Measurements from ENCODE around the gene CD93.

Gene CD93

GRCh38 chr20:23092384-23092756, 6.2 kb upstream of the CD93 start:
- Mint-ChIP-seq H3K27me3 (peaks cover 15% of the 10 kb centered on the region), H3K4me3 (no peak overlapping the region), H3K27ac (ENCODE audit: low read depth) (no peak overlapping the region)

GRCh38 chr20:23091721-23092383, 5.7 kb upstream of the CD93 start:
- Mint-ChIP-seq H3K4me3 (no peak overlapping the region), H3K9me3 (no peaks in the 10 kb centered on the region), H3K27me3 (peaks cover 19% of the 10 kb centered on the region), H3K36me3 (ENCODE audit: insufficient read depth) (no peaks in the 10 kb centered on the region), H3K27ac (ENCODE audit: low read depth) (no peak overlapping the region), H3K4me1 (no peaks in the 10 kb centered on the region)
- ATAC-seq (replicated peaks; ENCODE audit: extremely low read depth, poor library complexity, severe bottlenecking) (no peak), DNase-seq (ENCODE audit: low spot score in 2 of 2) (no peak)

More at GRCh38 chr20:23092384-23092756, 6.2 kb upstream of the CD93 start:
- ATAC-seq (replicated peaks; ENCODE audit: extremely low read depth, poor library complexity, severe bottlenecking) = no peak
- DNase-seq (ENCODE audit: low spot score in 2 of 2) = no peak
- no peaks in the 10 kb centered on the region for H3K36me3 Mint-ChIP-seq (ENCODE audit: insufficient read depth)
- no peaks in the 10 kb centered on the region for H3K4me1 Mint-ChIP-seq
- no peaks in the 10 kb centered on the region for H3K9me3 Mint-ChIP-seq

- H3K4me1 Mint-ChIP-seq = no peaks in the 10 kb centered on the region
- H3K4me3 Mint-ChIP-seq = no peak overlapping the region
- no peaks in the 10 kb centered on the region for H3K36me3 Mint-ChIP-seq (ENCODE audit: insufficient read depth)
- ATAC-seq (replicated peaks; ENCODE audit: extremely low read depth, poor library complexity, severe bottlenecking) (no peak), DNase-seq (ENCODE audit: low spot score in 2 of 2) (no peak)
- no peaks in the 10 kb centered on the region for H3K9me3 Mint-ChIP-seq
- peaks cover 19% of the 10 kb centered on the region for H3K27me3 Mint-ChIP-seq
- no peak overlapping the region for H3K27ac Mint-ChIP-seq (ENCODE audit: low read depth)
Measured at GRCh38 chr20:23090878-23091277, 4.8 kb upstream of the CD93 start.

GRCh38 chr20:23090147-23090546, 4.0 kb upstream of the CD93 start:
- H3K4me1 Mint-ChIP-seq = no peaks in the 10 kb centered on the region
- no peaks in the 10 kb centered on the region for H3K36me3 Mint-ChIP-seq (ENCODE audit: insufficient read depth)
- peaks cover 19% of the 10 kb centered on the region for H3K27me3 Mint-ChIP-seq
- DNase-seq (ENCODE audit: low spot score in 2 of 2) = no peak
- H3K9me3 Mint-ChIP-seq = no peaks in the 10 kb centered on the region
- H3K27ac Mint-ChIP-seq (ENCODE audit: low read depth) = no peak overlapping the region
- ATAC-seq (replicated peaks; ENCODE audit: extremely low read depth, poor library complexity, severe bottlenecking) = no peak
- no peak overlapping the region for H3K4me3 Mint-ChIP-seq

- no peaks in the 10 kb centered on the region for H3K4me1 Mint-ChIP-seq
- H3K27me3 Mint-ChIP-seq = peaks cover 19% of the 10 kb centered on the region
- no peak overlapping the region for H3K27ac Mint-ChIP-seq (ENCODE audit: low read depth)
- no peak overlapping the region for H3K4me3 Mint-ChIP-seq
- H3K36me3 Mint-ChIP-seq (ENCODE audit: insufficient read depth) = no peaks in the 10 kb centered on the region
- no peaks in the 10 kb centered on the region for H3K9me3 Mint-ChIP-seq
- ATAC-seq (replicated peaks; ENCODE audit: extremely low read depth, poor library complexity, severe bottlenecking) = no peak
- no peak for DNase-seq (ENCODE audit: low spot score in 2 of 2)
Measured at GRCh38 chr20:23088866-23089265, 2.7 kb upstream of the CD93 start.

GRCh38 chr20:23087587-23088251, 1.6 kb upstream of the CD93 start:
- Mint-ChIP-seq H3K9me3 (no peaks in the 10 kb centered on the region), H3K36me3 (ENCODE audit: insufficient read depth) (no peaks in the 10 kb centered on the region), H3K4me3 (no peak overlapping the region), H3K27ac (ENCODE audit: low read depth) (no peak overlapping the region), H3K4me1 (no peaks in the 10 kb centered on the region), H3K27me3 (peaks cover 19% of the 10 kb centered on the region)
- DNase-seq (ENCODE audit: low spot score in 2 of 2) (no peak), ATAC-seq (replicated peaks; ENCODE audit: extremely low read depth, poor library complexity, severe bottlenecking) (no peak)

- Mint-ChIP-seq H3K4me1 (no peaks in the 10 kb centered on the region), H3K9me3 (no peaks in the 10 kb centered on the region), H3K4me3 (no peak overlapping the region), H3K27ac (ENCODE audit: low read depth) (no peak overlapping the region), H3K27me3 (peaks cover 19% of the 10 kb centered on the region), H3K36me3 (ENCODE audit: insufficient read depth) (no peaks in the 10 kb centered on the region)
- DNase-seq (ENCODE audit: low spot score in 2 of 2) (no peak), ATAC-seq (replicated peaks; ENCODE audit: extremely low read depth, poor library complexity, severe bottlenecking) (peak; percentile 16)
Measured at GRCh38 chr20:23086931-23087411, 847 bp upstream of the CD93 start.

GRCh38 chr20:23085436-23086055, 578 bp downstream of the CD93 start:
- H3K27ac Mint-ChIP-seq (ENCODE audit: low read depth) = no peak overlapping the region
- H3K36me3 Mint-ChIP-seq (ENCODE audit: insufficient read depth) = no peaks in the 10 kb centered on the region
- no peaks in the 10 kb centered on the region for H3K4me1 Mint-ChIP-seq
- H3K4me3 Mint-ChIP-seq = no peak overlapping the region
- no peaks in the 10 kb centered on the region for H3K9me3 Mint-ChIP-seq
- DNase-seq (ENCODE audit: low spot score in 2 of 2) = no peak
- H3K27me3 Mint-ChIP-seq = peaks cover 19% of the 10 kb centered on the region
- ATAC-seq (replicated peaks; ENCODE audit: extremely low read depth, poor library complexity, severe bottlenecking) = no peak

GRCh38 chr20:23084845-23085365, 1.2 kb downstream of the CD93 start:
- Mint-ChIP-seq H3K27ac (ENCODE audit: low read depth) (peak overlapping the region; percentile 51), H3K4me1 (no peaks in the 10 kb centered on the region), H3K27me3 (peaks cover 19% of the 10 kb centered on the region), H3K36me3 (ENCODE audit: insufficient read depth) (no peaks in the 10 kb centered on the region), H3K9me3 (no peaks in the 10 kb centered on the region), H3K4me3 (no peak overlapping the region)
- ATAC-seq (replicated peaks; ENCODE audit: extremely low read depth, poor library complexity, severe bottlenecking) (no peak), DNase-seq (ENCODE audit: low spot score in 2 of 2) (no peak)

GRCh38 chr20:23084282-23084844, 1.8 kb downstream of the CD93 start:
- Mint-ChIP-seq H3K9me3 (no peaks in the 10 kb centered on the region), H3K4me3 (no peak overlapping the region), H3K27me3 (peaks cover 19% of the 10 kb centered on the region), H3K4me1 (no peaks in the 10 kb centered on the region), H3K36me3 (ENCODE audit: insufficient read depth) (no peaks in the 10 kb centered on the region), H3K27ac (ENCODE audit: low read depth) (peak overlapping the region; percentile 51)
- no peak for DNase-seq (ENCODE audit: low spot score in 2 of 2)
- ATAC-seq (replicated peaks; ENCODE audit: extremely low read depth, poor library complexity, severe bottlenecking) = no peak

GRCh38 chr20:23083553-23084220, 2.4 kb downstream of the CD93 start:
- H3K9me3 Mint-ChIP-seq = no peaks in the 10 kb centered on the region
- no peak overlapping the region for H3K27ac Mint-ChIP-seq (ENCODE audit: low read depth)
- H3K27me3 Mint-ChIP-seq = peaks cover 16% of the 10 kb centered on the region
- DNase-seq (ENCODE audit: low spot score in 2 of 2) (no peak), ATAC-seq (replicated peaks; ENCODE audit: extremely low read depth, poor library complexity, severe bottlenecking) (no peak)
- H3K4me3 Mint-ChIP-seq = no peak overlapping the region
- H3K4me1 Mint-ChIP-seq = no peaks in the 10 kb centered on the region
- H3K36me3 Mint-ChIP-seq (ENCODE audit: insufficient read depth) = no peaks in the 10 kb centered on the region

GRCh38 chr20:23082846-23083552, 3.1 kb downstream of the CD93 start:
- Mint-ChIP-seq H3K4me3 (no peak overlapping the region), H3K9me3 (no peaks in the 10 kb centered on the region), H3K27me3 (peaks cover 10% of the 10 kb centered on the region), H3K4me1 (no peaks in the 10 kb centered on the region), H3K27ac (ENCODE audit: low read depth) (no peak overlapping the region), H3K36me3 (ENCODE audit: insufficient read depth) (no peaks in the 10 kb centered on the region)
- DNase-seq (ENCODE audit: low spot score in 2 of 2) (no peak), ATAC-seq (replicated peaks; ENCODE audit: extremely low read depth, poor library complexity, severe bottlenecking) (no peak)
